GM12892 (cell line): ENCODE data around the gene RIC8A.
A peak's percentile ranks its signal among the peaks of the same experiment; 100 is the strongest.
"Not testable (repeated sequence)": the region's sequence is repeated elsewhere in the genome, so short reads cannot be mapped to it uniquely, and the experiment has no call there.

Source experiments
- DNase-seq: peaks from one replicate; pipeline ENCODE4 v3.0.0; 2011; ENCODE audit not compliant: insufficient read length
- FAIRE-seq: peaks from 2 replicates; lab custom pipeline; 2011; peaks lifted over from hg19 to GRCh38; lab: Jason Lieb, UNC
- POLR2A ChIP-seq: IDR thresholded peaks from 2 replicates; pipeline ENCODE4 v1.6.1; 2011; ENCODE audit warnings: low read depth, low read length, control low read depth
- POLR2AphosphoS5 ChIP-seq: IDR thresholded peaks from 2 replicates; pipeline ENCODE4 v1.6.1; 2011; ENCODE audit warnings: low read depth, low read length, control low read depth
- TAF1 ChIP-seq: IDR thresholded peaks from 2 replicates; pipeline ENCODE4 v1.6.1; 2011; ENCODE audit warnings: low read depth, mild to moderate bottlenecking, control low read depth, low read length, borderline replicate concordance

Gene RIC8A

DNA sequence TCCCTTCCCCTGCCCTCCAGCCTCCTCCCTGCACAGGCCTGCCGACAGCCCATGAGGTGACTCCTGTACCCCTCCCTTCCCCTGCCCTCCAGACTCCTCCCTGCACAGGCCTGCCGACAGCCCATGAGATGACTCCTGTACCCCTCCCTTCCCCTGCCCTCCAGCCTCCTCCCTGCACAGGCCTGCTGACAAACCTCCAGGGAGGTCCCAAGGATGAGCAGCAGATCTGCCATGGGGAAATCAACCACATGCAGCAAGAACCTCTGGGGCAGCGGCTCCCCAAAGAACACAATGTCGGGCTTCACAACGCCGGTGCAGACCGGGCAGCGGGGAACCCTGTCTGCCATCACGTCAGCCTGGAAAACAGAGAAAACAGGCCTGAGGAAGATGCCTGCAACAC is 16.4 kb downstream of the RIC8A start:
- TF ChIP-seq POLR2A, result no peak
- TF ChIP-seq TAF1, result no peak
- no peak for TF ChIP-seq POLR2AphosphoS5
- no peak for FAIRE-seq

DNA sequence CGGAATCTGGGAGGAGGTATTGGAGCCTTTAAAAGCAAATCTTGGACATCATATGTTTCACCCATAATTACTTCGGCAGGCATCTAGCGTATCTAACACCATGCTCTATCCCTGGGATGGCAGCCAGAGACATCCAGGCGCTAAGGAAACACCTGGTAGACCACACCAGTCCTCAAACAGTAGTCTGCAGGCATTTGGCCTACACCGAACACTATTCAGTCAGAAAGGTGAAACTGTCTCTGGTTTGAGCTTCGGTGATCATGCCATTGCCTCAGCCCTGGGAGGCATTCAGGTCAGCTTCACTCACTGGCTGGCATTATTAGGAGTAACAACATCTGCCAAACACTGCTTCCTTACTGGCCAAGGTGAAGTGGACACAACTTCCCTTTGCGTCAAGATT is 16.9 kb downstream of the RIC8A start:
- DNase-seq (no peak), FAIRE-seq (peak; percentile 24)
- TF ChIP-seq POLR2AphosphoS5 (no peak), TAF1 (no peak)

More for the DNA sequence above, 16.4 kb downstream of the RIC8A start:
- DNase-seq, result no peak

DNA sequence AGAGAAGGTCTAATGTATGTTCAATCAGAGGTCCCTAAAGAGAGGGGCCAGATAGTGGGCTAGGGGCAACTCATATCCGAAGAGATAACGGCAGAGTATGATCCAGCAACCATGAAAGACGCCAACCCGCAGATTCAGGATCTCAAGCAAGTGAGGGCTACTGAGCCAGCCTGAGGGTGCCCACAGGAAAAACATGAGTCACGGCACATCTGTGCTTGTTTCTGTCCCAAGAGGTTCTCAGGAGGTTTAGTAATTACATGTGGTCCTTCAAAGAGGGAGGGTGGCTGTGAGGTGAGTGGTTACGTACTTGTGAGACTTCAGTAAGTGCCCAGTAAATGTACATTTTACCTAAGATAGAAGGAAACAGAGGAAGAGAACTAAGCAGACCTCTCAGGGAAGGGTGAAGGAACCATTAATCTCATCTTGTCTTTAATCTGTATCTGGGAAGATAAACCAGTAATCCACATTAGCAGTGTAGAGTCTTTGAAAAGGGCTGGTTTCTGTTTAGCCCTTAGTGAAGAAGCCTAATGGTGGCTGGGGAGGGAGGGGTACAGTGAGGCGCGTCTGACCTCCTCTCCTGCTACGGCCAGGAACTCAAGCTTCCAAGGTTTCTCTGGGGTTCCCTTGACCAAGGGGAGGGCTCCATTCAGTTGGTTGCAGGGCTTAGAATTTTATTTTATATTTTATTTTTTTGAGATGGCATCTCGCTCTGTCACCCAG is 18.4 kb downstream of the RIC8A start:
- TF ChIP-seq POLR2A, result no peak
- no peak for TF ChIP-seq POLR2AphosphoS5
- no peak for TF ChIP-seq TAF1
- FAIRE-seq (peak; percentile 97), DNase-seq (no peak)

DNA sequence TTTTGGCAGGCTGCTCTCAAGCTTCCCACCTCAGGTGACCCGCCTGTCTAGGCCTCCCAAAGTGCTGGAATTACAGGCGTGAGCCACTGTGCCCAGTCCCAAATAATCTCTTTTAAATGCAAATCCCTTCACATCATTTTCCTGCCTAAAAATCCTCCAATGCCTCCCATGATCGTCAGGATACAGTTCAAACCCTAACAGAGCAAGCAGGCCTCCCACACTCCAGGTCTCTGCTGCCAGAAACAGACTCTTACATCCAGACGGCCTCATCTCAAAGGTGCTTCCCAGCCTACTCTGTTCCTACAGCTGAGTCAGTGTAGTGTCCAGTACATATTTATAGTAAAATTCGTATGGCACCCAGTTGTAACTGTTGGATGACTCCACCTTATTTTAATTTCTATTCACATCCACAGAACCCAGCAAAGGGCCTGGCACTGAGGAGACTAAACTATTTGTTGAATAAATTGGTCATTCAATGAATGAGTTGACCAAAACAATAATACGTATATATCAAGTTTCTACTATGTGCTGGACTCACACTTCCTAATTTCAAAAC is 20.4 kb downstream of the RIC8A start:
- no peak for DNase-seq
- FAIRE-seq, result no peak
- TF ChIP-seq POLR2A (no peak), POLR2AphosphoS5 (no peak), TAF1 (no peak)

DNA sequence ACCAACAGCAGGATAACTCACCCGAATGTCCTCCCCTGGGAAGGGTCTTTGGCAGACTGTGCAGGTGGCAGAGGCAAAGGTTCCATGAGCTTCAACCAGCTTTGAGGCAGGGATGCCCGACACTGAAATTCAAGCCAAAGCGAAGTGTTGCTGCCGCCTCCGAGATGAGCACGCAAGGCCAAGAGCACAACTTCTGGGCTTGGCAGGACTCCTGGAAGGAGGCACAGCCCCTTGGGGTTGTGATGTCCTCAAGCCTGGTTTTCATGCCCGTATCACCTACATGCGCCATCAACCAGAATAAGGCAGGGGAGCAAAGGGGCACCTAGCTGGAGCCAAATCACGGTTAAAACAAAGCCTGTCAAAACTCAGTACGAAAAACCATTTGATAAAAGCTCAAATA is 22.9 kb downstream of the RIC8A start:
- no peak for TF ChIP-seq POLR2AphosphoS5
- no peak for TF ChIP-seq TAF1
- FAIRE-seq (no peak), DNase-seq (no peak)

DNA sequence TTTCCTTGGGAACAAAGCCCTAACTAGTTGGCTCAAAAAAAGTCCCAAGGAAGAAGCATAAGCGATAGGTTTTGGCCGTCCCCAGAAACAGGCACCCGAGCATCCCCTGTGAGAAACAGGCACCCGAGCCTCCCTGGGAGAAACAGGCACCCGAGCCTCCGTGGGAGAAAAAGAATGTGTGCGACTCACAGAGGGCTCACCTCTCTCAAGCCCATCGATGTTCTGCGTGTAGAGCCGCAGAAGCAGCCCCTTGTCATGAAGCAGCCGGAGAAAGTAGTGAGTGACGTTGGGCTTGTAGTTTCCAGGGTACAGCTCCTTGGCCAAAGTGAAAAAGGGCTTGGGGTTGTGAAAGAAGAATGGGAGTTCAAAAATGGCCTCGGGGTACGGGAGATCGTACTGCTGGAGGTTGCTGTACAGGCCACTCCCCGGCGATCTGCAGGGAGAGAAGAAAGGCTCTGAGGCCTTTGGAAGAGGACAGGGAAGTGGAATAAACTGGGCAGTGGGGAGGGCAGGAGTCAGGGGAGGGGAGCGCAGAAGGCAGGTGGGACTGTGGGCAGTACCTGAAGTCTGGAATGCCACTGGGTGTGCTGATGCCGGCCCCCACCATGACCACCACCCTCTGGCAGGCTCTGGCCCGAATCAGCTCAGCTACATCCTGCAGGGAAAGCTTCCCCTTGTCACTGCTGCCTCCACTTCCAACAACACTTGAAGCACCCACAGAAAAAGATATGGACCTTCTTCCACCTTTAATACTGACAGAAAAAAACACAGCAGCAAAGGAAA is 25.5 kb downstream of the RIC8A start:
- TF ChIP-seq POLR2AphosphoS5 (no peak), POLR2A (no peak), TAF1 (no peak)
- DNase-seq (no peak), FAIRE-seq (no peak)

DNA sequence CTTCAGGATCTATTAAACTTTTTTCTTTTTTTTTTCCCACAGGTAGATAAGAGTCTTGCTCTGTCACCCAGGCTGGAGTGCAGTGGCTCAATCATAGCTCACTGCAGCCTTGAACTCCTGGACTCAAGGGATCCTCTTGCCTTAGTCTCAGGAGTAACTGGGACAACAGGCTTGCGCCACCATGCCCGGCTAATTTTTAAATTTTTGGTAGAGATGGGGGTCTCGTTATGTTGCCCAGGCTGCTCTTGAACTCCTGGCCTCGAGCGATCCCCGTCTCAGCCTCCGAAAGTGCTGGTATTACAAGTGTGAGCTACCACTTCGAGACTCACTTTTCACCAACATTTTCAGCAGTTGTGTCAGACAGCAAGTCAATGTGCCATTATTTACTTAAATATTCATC is 27.7 kb downstream of the RIC8A start:
- DNase-seq, result no peak
- TF ChIP-seq POLR2A (no peak), TAF1 (no peak), POLR2AphosphoS5 (no peak)
- FAIRE-seq, result no peak

DNA sequence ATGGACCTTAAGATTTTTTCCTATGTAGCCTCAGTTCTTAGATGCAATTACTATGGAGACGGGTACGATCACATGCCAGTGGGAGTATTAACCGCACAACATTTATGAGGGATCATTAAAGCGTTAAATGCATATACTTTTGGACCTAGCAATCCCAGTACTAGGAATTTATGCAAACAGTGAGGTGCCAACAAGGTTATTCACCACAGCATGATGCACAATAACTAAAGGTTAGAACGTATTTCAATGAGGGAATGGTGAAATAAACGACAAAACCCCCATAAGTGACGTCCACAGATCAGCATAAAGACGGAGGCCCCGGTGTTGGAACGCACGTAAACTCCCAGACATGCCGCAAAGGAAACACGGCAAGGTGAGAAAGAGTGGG is 28.1 kb downstream of the RIC8A start:
- FAIRE-seq (peak; percentile 74), DNase-seq (no peak)

DNA sequence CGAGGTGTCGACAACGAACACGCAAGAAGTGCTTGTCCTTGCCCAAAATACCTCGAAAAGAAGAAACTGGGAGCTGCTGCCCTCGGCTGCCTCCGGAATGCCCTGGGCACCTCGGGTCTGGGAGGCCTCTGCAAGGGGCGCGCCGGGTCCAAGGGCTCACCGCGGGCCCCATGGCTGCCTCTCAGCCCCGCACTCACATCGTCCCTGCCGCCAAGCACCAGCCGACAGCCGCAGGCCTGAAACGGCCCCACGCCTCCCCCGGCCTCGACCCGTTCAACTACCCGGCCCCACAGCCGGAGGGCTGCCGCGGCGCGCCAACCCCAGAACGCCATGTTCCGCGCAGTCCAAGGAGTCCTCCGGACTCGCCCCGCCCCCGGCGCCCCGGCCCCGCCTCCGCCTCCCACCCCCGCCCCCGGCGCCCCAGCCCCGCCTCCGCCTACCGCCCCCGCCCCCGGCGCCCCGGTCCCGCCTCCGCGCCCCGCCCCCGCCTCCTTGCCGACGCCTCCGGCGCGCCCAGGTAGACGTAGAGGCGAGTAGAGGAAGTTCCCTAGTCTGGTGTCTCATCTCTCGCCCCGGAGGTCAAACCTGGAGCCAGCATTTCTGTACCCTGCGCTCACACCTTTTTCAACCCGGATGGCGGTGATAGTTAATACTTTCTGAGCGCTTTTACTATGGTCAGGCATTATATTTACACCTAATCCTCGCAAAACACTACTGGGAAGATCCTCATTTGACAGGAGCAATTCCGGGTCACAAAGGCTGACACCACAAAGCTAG is 28.7 kb downstream of the RIC8A start, which contains the start of gene SIRT3:
Gene SIRT3, minus strand, starts transcription at position 346 of the 777 bp plus-strand sequence. Its CDS starts 14 bp downstream, at position 332.
- peak; percentile 92 for DNase-seq
- FAIRE-seq, result no peak
- peak; percentile 80 for TF ChIP-seq TAF1
- TF ChIP-seq POLR2AphosphoS5, result peak; percentile 44; the same call in 1 of the 2 replicates
- TF ChIP-seq POLR2A, result peak; percentile 64; the same call in 1 of the 2 replicates

More for the DNA sequence above, 28.1 kb downstream of the RIC8A start:
- TF ChIP-seq POLR2AphosphoS5 (no peak), TAF1 (no peak), POLR2A (no peak)

DNA sequence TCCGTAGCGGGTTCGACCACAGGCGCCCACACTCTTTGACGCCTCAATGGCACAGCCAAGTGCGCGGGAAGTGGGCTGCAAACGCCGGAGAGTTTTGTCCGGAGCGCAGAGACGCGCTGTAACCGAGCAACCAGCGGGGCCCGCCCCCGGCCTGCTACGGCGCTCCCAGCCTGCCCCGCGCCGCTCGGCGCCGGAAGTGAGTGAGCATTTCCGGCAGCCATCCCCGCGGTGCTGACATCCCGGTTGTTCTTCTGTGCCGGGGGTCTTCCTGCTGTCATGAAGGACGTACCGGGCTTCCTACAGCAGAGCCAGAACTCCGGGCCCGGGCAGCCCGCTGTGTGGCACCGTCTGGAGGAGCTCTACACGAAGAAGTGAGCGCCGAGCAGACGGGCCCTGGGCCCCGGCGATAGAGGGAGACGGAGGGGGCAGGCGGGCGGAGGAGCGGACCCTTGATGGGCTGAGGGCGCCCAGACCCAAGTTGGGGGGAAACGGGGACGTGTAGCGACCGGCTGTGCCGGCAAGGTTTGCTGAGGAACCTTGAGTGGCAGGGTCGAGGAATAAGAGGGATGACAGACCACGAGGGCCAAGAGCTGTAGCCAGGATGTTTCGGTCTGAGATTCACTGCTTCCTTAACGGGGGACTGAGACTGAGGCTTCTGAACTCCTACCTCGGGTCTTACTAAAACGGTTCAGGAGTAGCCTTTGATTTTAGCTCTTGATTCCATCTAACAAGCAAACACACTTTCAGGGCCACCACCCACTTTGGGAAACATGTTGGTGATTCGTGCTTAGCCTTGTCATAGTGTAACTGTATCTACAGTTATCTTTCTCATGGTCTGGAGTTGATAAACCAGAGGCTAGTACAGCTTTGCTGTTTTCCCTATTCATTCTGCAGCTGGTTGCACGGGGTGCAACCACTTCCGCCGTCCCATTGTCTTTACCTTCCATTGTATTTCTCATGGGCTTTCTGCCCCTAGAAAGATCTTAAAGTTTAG is 29.6 kb downstream of the RIC8A start, which contains the start of gene PSMD13:
Gene PSMD13, plus strand, starts transcription at position 203 of the 994 bp plus-strand sequence. Its CDS starts 74 bp downstream, at position 277.
- FAIRE-seq (peak; percentile 98), DNase-seq (peak; percentile 92)
- TF ChIP-seq POLR2AphosphoS5 (peak; percentile 78; the same call in 1 of the 2 replicates), TAF1 (peak; percentile 88), POLR2A (peak; percentile 84; the same call in 1 of the 2 replicates)

DNA sequence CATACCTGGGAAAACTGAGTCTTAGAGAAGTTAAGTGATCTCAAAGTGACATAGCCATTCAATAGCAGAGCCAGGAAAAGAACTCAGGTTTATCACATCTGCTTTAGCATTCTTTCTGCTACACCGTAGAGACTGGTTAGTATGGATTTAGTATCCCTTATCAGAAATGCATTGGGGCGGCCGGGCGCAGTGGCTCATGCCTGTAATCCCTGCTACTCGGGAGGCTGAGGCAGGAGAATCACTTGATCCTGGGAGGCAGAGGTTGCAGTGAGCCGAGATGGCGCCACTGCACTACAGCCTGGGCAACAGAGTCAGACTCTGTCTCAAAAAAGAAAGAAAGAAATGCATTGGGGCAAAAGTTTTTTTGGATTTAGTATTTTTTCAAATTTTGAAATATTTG is 30.8 kb downstream of the RIC8A start:
- not testable (repeated sequence) for DNase-seq
- peak; percentile 64 for FAIRE-seq
